GM21381 (cell line): ENCODE measurements around the gene ZNF281.
"Not testable (repeated sequence)": the region's sequence is repeated elsewhere in the genome, so short reads cannot be mapped to it uniquely, and the experiment has no call there.

Experiments used
- ATAC-seq: cut with Tn5 transposase; IDR thresholded peaks from one replicate; pipeline ENCODE4 v1.9.1; 2021; ENCODE audit warnings: mild to moderate bottlenecking, moderate library complexity; ENCODE audit not compliant: unreplicated experiment

The ZNF281 gene

GRCh38 chr1:200432586-200432985 is 22.8 kb upstream of the ZNF281 start:
- ATAC-seq, result no peak

- ATAC-seq, result no peak
Measured at GRCh38 chr1:200429221-200429751, 19.4 kb upstream of the ZNF281 start.

- ATAC-seq, result no peak
Measured at GRCh38 chr1:200428482-200429205, 18.8 kb upstream of the ZNF281 start.

GRCh38 chr1:200427744-200428143 is 17.9 kb upstream of the ZNF281 start:
- no peak for ATAC-seq

GRCh38 chr1:200426196-200426595 is 16.4 kb upstream of the ZNF281 start:
- no peak for ATAC-seq

GRCh38 chr1:200423235-200423634 is 13.4 kb upstream of the ZNF281 start:
- no peak for ATAC-seq

GRCh38 chr1:200422211-200422610 is 12.4 kb upstream of the ZNF281 start:
- no peak for ATAC-seq

- peak; percentile 89 for ATAC-seq
Measured at GRCh38 chr1:200415789-200416593, 6.2 kb upstream of the ZNF281 start.

GRCh38 chr1:200415227-200415626 is 5.4 kb upstream of the ZNF281 start:
- ATAC-seq, result peak; percentile 49

GRCh38 chr1:200414657-200415056 is 4.8 kb upstream of the ZNF281 start:
- ATAC-seq, result no peak

GRCh38 chr1:200413766-200414165 is 3.9 kb upstream of the ZNF281 start:
- ATAC-seq, result not testable (repeated sequence)

GRCh38 chr1:200411406-200412257 is 1.8 kb upstream of the ZNF281 start:
- no peak for ATAC-seq

- ATAC-seq, result no peak
Measured at GRCh38 chr1:200410566-200410878, 686 bp upstream of the ZNF281 start.

GRCh38 chr1:200409203-200409760 is 554 bp downstream of the ZNF281 start:
- peak; percentile 25 for ATAC-seq

GRCh38 chr1:200406161-200406797 is 3.6 kb downstream of the ZNF281 start:
- no peak for ATAC-seq

- ATAC-seq, result no peak
Measured at GRCh38 chr1:200405264-200405663, 4.6 kb downstream of the ZNF281 start.

GRCh38 chr1:200401708-200402107 is 8.1 kb downstream of the ZNF281 start:
- no peak for ATAC-seq

- ATAC-seq, result no peak
Measured at GRCh38 chr1:200401263-200401662, 8.6 kb downstream of the ZNF281 start.

- ATAC-seq, result no peak
Measured at GRCh38 chr1:200400556-200400955, 9.3 kb downstream of the ZNF281 start.

- ATAC-seq, result no peak
Measured at GRCh38 chr1:200399860-200400259, 10.0 kb downstream of the ZNF281 start.
